ENCODE measurements around the gene RFFL.

DNA sequence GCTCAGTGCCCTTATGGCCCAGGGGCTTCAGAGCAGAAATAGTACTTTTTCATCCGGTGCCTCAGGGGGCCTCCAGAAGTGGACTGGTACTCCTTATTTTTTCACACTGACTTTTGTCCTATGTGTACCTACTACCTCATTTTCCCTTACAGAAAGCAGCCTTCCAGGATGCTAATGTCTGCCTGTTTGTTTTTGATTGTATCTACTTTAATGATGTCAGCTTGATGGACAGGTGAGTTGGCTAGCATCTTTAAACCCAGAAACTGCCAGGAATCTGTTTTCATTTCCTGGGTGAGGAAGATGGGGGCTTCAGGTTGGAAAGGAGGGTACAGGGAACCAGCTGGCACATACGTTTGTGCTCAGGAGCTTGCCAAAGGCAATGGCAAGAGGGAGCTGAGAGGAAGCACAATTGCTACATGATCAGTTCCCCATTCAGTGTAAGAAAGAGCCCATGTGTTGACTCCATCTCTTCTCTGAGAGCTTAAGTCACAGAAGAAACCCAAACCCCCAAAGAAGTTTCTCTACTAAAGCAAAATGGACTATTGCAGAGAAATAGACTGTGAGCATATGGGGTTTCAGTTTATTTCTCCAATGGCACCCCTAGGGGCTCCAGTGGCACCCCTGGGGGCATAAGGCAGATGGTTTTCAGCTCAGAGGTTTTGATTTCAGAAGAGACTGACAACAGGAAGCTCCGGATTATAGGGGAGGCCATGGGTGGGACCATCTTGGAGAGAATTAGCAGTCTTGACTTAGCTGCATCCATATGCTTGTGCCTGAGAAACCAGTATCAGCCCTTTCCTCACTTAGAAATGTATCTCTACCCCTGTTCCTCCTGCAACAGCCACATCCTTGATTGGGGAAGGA, 66.9 kb downstream of the RFFL start:
- TF ChIP-seq, protein P1, sequence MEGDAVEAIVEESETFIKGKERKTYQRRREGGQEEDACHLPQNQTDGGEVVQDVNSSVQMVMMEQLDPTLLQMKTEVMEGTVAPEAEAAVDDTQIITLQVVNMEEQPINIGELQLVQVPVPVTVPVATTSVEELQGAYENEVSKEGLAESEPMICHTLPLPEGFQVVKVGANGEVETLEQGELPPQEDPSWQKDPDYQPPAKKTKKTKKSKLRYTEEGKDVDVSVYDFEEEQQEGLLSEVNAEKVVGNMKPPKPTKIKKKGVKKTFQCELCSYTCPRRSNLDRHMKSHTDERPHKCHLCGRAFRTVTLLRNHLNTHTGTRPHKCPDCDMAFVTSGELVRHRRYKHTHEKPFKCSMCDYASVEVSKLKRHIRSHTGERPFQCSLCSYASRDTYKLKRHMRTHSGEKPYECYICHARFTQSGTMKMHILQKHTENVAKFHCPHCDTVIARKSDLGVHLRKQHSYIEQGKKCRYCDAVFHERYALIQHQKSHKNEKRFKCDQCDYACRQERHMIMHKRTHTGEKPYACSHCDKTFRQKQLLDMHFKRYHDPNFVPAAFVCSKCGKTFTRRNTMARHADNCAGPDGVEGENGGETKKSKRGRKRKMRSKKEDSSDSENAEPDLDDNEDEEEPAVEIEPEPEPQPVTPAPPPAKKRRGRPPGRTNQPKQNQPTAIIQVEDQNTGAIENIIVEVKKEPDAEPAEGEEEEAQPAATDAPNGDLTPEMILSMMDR (IDR thresholded peaks at IDR 0.05; ENCODE audit: low read depth, low read length, poor library complexity, severe bottlenecking) = no peak
- TF ChIP-seq EZH2phosphoT487 (IDR thresholded peaks at IDR 0.05; ENCODE audit: borderline replicate concordance, low read length) = no peak
